Activated CD4-positive, alpha-beta T cell treated with anti-CD3 and anti-CD28 coated beads, Interleukin-2, amount 50 U/mL, for 1 hour (primary cell): ENCODE results near the gene EGFL7.

ENCODE experiments used
- DNase-seq: peaks from one replicate; pipeline ENCODE4 v3.0.0-alpha.2; 2020

Gene EGFL7

GRCh38 chr9:136675477-136676296 is 13.0 kb downstream of the EGFL7 start:
- DNase-seq: no peak

GRCh38 chr9:136676297-136676794 is 13.6 kb downstream of the EGFL7 start:
- no peak for DNase-seq

GRCh38 chr9:136676920-136677686 is 14.4 kb downstream of the EGFL7 start:
- DNase-seq: no peak

DNA sequence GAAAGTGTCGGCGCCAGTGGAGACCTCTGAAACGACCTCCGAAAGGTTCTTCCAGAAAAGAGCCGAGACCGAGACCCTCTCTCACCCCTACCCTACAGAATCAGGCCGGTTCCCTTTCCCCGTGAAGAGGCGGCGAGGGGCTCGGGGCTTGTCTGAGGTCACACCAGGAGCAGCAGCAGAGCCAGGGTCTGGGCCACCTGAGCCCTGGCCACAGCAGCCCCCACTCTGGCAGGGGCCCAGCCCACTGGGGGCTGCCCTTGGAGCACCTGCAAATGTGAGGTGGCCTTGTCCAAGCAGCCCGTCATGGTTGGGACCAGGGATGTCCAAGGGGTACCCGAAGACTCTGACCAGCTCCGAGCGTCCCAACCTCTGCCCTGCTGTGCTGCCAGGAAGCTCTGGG is 15.3 kb downstream of the EGFL7 start:
- no peak for DNase-seq

GRCh38 chr9:136678624-136679023 is 15.9 kb downstream of the EGFL7 start:
- DNase-seq: no peak

GRCh38 chr9:136679431-136679941 is 16.8 kb downstream of the EGFL7 start:
- no peak for DNase-seq

DNA sequence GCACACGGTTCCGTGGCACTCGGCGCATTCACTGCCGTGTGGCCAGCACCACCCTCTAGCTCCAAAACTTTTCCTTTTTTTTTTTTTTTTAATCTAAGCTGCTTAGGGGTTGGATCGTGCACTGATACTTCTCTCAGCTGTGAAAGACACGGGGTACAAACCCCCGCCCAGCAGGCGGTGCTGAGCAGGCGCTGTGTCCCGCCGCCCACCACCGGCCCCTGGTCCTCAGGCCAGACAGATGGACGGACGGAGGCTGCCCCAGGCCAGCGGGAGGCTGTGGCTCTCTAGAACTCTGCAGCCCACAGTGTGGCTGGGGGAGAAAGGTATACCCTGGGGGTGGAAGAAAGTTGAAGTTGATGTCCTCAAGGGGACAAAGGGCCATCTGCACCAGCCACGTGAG is 18.3 kb downstream of the EGFL7 start:
- DNase-seq: no peak

DNA sequence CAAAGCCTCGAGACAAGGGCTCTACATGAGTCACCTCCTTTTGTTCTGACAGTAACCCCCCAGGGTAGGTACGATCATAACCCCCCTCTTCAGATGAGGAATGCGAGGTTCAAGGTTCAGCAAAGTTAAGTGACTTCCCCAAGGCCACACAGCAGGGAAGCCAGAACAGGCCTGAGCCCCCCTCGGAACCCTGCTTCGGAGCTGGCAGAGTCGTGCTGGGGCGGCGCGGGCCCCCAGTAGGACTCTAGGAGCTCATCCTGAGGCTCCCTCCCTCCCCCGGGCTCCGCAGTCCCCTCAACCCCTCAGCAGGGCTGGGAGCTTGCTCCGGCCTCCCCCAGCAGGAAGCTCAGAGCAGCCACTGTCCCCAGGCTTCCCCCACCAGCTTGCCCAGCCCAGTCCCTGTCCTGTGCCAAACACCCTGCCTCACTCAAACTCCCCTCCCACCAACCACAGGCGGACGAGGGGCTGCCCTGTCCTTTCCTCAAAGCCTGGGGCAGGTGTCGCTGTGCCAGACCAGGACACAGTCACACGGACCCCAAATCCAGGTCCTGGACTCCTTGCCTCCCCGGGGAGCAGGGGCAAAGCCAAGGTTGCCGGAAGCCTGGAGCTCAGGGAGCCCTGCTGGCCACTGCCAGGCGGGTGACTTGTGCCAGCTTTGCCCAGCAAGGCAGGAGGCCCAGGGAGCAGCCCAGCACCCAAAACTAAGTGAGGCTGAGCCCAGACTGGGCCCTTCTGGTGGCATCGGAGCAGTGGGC is 19.4 kb downstream of the EGFL7 start:
- no peak for DNase-seq

DNA sequence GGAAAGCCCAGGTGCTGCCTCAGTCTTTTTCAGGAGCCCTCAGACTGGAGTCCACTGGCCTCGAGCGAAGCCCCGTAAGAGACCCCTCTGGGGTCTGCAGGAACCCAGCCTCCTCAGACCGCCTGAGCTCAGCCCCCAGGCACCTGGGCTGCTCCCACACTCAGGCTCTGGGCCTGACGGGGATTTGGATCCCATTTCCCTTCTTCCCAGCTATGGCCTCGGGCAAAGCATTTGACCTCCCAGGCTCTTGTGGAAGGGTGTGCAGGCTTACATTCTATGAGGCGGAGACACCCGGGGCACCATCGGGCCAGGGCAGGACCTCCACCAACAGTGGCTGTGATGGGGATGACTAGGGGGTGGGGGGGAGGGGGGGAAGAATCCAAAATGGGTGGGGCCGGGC is 20.0 kb downstream of the EGFL7 start:
- DNase-seq: no peak

DNA sequence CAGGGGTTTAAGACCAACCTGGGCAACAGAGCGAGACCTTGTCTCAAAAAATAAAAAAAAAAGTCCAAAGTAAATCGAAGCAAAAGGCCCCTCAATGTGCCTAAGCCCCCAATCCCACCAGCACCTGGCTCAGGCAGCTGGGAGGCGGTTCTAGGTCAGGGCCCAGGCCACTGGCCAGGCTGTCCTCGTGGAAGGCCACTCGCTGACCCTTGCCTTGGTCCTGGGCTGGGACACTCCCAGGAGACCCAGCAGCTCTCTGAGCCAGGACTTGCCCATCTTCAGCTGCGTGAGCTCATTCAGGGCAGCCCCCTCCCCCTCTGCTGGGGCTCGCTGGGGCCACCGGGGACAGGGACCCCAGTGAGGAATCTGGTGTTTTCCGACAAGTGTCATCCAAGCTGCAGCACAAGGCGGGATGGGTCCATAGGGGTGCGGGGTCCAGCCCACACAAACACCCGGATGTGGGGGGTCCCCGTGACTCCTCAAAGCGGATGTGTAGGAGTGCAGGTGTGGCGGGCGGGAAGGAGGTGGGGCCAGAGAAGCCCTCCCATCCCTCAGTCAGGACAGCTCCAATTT is 20.5 kb downstream of the EGFL7 start:
- DNase-seq: no peak

- no peak for DNase-seq
Observed at GRCh38 chr9:136683755-136684154, 21.0 kb downstream of the EGFL7 start.

DNA sequence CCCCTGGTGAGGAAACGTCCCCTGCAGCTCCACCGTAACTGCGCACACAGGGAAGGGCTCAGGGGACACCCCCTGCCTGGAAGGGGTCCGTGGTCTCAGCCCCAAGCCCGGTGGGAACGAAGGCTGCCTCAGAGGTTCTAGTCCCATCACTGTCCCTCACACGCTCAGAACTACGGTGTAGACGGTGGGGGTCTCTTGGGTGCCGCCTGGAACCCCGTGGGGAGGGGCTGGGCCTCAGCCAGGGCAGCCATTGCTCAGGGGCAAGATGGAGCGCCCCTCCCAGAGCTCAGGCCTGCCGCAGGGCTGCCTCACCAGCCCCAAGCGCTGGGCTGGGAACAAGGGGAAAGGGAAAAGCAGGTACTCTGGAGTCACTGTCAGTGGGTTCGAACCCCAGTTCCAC is 21.6 kb downstream of the EGFL7 start:
- DNase-seq: no peak

GRCh38 chr9:136684799-136685198 is 22.1 kb downstream of the EGFL7 start:
- no peak for DNase-seq

DNA sequence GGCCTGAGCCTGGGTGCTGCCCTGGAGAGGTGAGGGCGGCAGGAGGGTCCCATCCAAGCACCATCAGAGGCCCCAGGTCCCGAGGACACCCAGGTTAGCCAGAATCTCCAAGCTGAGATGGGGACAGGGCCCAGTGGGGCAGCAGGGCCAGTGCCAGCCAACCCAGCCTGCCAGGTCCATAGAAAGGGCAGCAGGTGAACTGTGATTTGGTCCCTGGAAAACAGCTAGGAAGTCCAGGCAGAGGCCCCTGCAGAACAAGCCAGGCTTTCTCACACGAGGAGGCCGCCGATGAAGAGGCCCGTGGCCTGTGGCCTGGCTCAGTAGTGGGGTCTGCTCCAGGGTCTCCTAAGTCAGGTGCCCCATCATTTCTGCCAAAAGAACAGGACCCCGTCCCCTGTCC is 22.5 kb downstream of the EGFL7 start:
- no peak for DNase-seq

DNA sequence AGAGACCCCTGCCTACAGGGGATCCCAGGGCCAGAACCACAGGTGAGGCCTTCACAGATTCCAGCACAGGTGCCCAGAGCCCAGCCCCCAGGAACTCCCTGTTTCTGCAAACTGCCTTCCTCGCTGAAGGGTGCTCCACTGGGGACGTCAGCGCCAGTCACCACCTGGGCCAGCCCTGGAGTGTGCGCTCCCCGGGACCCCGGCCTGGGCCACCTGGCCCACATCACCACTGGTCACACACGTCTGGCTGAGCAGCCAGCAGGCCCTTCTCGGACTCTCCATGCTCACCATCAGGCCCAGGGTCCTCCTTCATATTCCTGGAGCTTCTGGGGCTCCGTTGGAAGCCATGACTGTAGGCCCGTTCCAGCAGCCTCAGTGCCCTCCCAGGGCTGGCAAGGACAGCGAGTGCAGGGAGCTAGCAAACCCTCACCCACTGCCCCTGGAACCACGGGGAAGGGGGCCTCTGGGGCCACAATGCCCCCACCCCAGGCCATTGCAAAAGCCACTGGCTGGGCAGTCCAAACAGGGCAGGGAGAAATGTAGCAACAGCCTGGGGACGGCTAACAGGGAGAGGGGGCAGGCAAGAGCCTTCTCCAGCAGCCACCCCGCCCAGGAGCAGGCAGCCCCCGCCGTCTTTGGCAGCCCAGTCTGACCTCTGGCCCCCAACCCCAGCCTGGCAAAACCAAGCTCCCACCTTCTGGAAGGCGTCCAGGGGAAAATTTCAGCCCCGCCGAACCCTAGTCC is 23.2 kb downstream of the EGFL7 start:
- no peak for DNase-seq

DNA sequence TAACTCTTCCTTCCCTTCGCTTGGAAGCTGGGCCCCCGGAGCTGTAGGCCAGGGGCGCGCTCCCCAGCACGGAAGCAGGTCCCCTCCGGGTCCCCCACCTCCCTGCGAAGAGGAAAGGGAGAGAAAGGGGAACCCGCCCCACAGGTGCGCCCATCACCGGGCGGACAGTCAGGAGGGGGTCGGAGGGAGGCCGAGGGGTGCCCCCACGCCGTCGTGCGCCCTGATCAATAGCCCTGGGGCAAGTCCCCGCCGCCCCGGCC is 23.7 kb downstream of the EGFL7 start:
- DNase-seq: no peak

- DNase-seq: peak; percentile 58
Observed at GRCh38 chr9:136686794-136687711, 24.3 kb downstream of the EGFL7 start, which contains the start of gene AGPAT2. Gene AGPAT2 (minus strand): TSS chr9:136687457. CDS start chr9:136687357, 100 bp downstream.

DNA sequence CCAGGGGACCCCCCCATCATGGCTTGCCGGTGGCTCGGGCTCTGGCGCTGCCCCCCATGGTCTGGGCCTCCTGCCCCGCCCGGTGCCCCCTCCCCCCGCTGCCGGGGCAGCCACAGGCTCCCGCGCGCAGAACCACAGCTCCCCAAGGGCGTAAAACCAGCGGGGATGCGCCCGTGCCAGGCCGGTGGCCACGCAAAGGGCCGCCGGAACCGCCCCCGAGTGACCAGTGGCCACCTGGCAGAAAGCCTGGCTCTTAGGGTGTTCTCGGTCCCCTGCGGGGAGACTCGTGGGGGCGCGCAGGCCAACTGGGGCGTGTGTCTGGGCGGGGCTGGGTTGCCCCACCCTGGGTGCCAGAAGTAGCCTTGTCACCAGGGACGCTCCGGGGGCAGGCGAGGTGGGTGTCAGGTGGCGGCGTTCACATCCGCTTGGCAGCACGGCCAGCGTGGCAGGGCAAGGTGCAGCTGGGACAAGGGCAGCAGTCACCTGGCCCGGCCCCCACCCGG is 25.1 kb downstream of the EGFL7 start:
- DNase-seq: no peak

DNA sequence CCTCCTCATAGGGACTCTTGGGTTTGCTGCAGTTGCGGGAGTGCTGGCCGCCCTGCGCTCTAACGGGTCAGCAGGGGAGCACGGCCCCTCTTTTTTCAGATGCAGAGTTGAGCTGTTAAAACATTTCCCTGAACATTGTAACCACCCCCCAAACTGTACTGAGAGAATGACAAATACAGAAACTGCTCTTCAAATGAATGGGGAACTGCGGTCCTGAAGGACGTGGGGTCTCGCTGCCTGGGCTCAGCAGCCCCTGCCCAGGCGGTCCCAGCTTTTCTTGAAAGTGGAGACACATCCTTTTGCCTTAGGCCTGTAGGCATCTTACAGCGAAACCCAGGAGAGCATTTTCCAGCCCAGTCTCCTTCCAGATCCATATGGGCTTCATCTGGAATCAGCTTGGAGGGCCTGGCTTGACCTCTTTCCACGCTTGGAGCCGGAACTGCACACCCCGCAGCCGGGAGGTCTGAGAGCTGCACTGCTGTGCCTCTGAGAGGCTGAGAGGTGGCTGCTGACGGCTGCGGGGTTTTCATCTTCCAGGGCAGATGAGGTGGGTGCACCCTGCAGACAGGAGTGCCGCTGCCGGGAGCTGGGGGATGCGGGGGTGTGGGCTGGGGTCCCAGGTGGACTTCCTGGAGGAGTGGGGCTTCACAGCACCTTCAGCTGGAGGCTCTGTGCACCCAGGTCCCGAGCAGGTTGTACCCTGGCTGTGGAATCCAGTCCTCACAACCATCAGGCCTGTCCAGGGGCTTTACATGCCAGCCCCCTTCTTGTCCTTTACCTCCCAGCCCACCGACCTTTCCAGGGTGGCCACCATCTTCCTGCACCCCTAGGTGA is 25.8 kb downstream of the EGFL7 start:
- DNase-seq: no peak

DNA sequence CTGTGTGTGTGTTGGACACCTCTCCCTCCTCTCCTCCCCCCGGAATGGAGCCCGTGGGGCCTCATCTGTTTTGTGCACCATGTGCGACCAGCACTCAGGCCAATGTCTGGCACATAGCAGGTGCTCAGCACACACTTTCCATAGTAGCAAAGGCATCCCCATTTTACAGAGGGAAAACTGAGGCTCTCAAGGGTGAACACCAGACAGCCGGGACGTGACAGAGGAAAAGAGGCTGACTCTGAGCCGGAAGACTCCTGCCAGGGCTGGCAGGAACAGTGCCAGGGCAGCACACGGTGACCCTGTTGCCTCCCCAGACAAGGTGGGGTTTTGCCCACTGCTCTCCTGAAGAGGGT is 26.4 kb downstream of the EGFL7 start:
- DNase-seq: no peak
